Thoracic aorta (tissue), 2 donors: ENCODE results near the gene GSTK1. TPM values are rescaled to one million over a fixed set of nuclear protein-coding genes. Genes with fewer than 3 reads are reported as not detected.

Experiments used
- ATAC-seq: fragments of 150-250 bp; one replicate; pipeline ENCODE4 v1.8.0; 2017; ENCODE audit warnings: low read depth; ENCODE audit not compliant: insufficient number of reproducible peaks, low FRiP score
- DNase-seq: peaks from one replicate; pipeline ENCODE4 v3.0.0-alpha.2; 2020; ENCODE audit warnings: low spot score
- H3K27ac ChIP-seq, 2 donors: fragments of 200-600 bp; sonication (generic); 1 replicate in 1 of 2; 2 replicates in 1 of 2; pipeline ENCODE4 v1.5.1; 2016; ENCODE audit warnings: mild to moderate bottlenecking in 2 of 2, moderate library complexity in 2 of 2
- H3K27me3 ChIP-seq: fragments of 200-600 bp; sonication (generic); replicated peaks from 2 replicates; pipeline ENCODE4 v1.6.0; 2016; ENCODE audit warnings: mild to moderate bottlenecking; ENCODE audit not compliant: insufficient read depth
- H3K36me3 ChIP-seq: fragments of 200-600 bp; sonication (generic); one replicate; pipeline ENCODE4 v1.5.1; 2016
- H3K4me1 ChIP-seq, 2 donors: fragments of 200-600 bp; sonication (generic); 1 replicate in 1 of 2; 2 replicates in 1 of 2; pipeline versions ENCODE4 v1.5.1 to v1.6.0; 2016; ENCODE audit warnings: low read depth in 2 of 2, mild to moderate bottlenecking in 1 of 2; ENCODE audit not compliant: control insufficient read depth in 1 of 2
- H3K4me3 ChIP-seq: fragments of 200-600 bp; sonication (generic); 2 replicates; pipeline ENCODE4 v1.5.1; 2016; ENCODE audit warnings: mild to moderate bottlenecking
- H3K9me3 ChIP-seq: fragments of 200-600 bp; sonication (generic); 2 replicates; pipeline ENCODE4 v1.5.1; 2016
- CTCF ChIP-seq: fragments of 200-600 bp; sonication (generic); IDR thresholded peaks from one replicate; pipeline ENCODE4 v1.5.1; 2019; ENCODE audit warnings: antibody characterized with exemption
- total RNA-seq, 2 donors: library from RNA; depleted of rRNA; stranded (reverse); fragments of >200 nt; gene quantifications; one replicate each; pipeline versions ENCODE4 v1.1.0 to v1.2.3, GENCODE V29; 2016

Gene GSTK1
- total RNA-seq, 2 donors from 2014 or later = 106 to 148 TPM

DNA sequence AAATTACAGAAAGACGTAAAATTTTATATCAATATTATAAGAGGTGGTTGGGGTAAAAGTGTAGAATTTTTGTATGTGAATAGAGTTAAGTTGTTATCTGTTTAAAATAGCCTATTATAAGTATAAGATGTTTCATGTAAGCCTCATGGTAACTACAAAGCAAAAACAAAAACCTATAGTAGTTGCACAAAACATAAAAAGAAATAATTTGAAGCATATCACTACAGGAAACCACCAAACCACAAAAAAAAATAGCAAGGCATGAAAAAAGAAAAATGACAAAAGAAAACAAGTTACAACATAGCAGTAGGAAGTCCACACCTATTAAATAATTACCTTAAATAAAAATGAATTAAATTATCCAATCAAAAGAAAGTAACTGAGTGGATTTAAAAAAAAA lies 12.4 kb upstream of the GSTK1 start:
- no peak for TF ChIP-seq CTCF
- DNase-seq (no peak), ATAC-seq (no peak)
- no peaks in the 10 kb centered on the region for H3K36me3 ChIP-seq
- H3K9me3 ChIP-seq = no peaks in the 10 kb centered on the region
- H3K27me3 ChIP-seq = no peaks in the 10 kb centered on the region
- no peak overlapping the region for H3K27ac ChIP-seq
- no peaks in the 10 kb centered on the region for H3K4me1 ChIP-seq
- H3K4me3 ChIP-seq = no peak overlapping the region

- Histone ChIP-seq H3K9me3 (no peaks in the 10 kb centered on the region), H3K27me3 (no peaks in the 10 kb centered on the region), H3K4me3 (no peak overlapping the region), H3K4me1 (no peaks in the 10 kb centered on the region), H3K36me3 (no peaks in the 10 kb centered on the region), H3K27ac (no peak overlapping the region)
- DNase-seq (no peak), ATAC-seq (no peak)
- no peak for TF ChIP-seq CTCF
Observed at GRCh38 chr7:143252006-143252405, 11.2 kb upstream of the GSTK1 start.

- no peak for TF ChIP-seq CTCF
- Histone ChIP-seq H3K4me1 (no peaks in the 10 kb centered on the region), H3K36me3 (no peaks in the 10 kb centered on the region), H3K27me3 (no peaks in the 10 kb centered on the region), H3K9me3 (no peaks in the 10 kb centered on the region), H3K27ac (no peak overlapping the region), H3K4me3 (no peak overlapping the region)
- DNase-seq = no peak
- ATAC-seq = no peak
Observed at GRCh38 chr7:143255564-143255963, 7.7 kb upstream of the GSTK1 start.

DNA sequence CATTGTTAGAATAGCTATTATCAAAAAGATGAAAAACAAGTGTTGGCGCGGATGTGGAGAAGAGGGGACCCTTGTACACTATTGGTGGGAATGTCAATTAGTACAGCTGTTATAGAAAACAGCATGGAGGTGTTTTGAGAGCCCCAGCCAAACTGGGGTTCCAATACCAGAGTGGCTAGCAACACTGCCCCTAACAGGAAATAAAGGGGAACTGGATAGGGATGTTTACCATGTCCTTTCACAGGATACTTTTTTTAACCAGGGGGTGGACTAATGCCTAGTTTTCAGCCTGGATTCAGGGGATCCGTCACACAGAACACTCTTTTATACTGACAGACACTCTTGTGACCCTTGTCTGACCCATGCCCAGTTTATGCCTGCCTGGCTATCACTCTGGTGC lies 6.9 kb upstream of the GSTK1 start:
- Histone ChIP-seq H3K4me3 (no peak overlapping the region), H3K4me1 (no peaks in the 10 kb centered on the region), H3K27me3 (no peaks in the 10 kb centered on the region), H3K9me3 (no peaks in the 10 kb centered on the region), H3K36me3 (no peaks in the 10 kb centered on the region), H3K27ac (no peak overlapping the region)
- ATAC-seq = no peak
- TF ChIP-seq CTCF = no peak
- no peak for DNase-seq

DNA sequence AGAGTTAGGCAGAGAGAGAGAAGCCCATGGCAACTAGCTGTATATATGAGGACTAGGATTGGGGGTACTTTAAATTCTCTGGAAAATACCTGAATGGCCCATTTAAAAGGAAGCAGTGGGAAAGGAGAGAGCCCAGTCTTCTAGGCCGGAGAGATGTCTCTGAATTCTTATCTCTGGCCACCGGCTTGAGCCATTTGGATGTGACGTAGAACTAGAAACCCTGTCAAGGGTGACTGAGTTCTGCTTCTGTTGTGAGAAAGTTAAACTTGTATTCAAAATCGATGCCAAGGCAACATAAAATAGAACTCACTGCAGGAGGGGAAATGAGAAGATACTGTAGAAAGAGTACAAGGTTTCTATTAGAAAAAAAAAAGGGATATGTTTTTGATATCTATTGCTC lies 6.3 kb upstream of the GSTK1 start:
- ATAC-seq (no peak), DNase-seq (no peak)
- no peaks in the 10 kb centered on the region for H3K4me1 ChIP-seq
- no peaks in the 10 kb centered on the region for H3K27me3 ChIP-seq
- no peaks in the 10 kb centered on the region for H3K9me3 ChIP-seq
- no peak overlapping the region for H3K27ac ChIP-seq
- H3K36me3 ChIP-seq = no peaks in the 10 kb centered on the region
- TF ChIP-seq CTCF = no peak
- H3K4me3 ChIP-seq = no peak overlapping the region
